HG02938 (cell line): ENCODE measurements around the gene SPEM3.

ENCODE experiments used
- ATAC-seq: cut with Tn5 transposase; IDR thresholded peaks from one replicate; pipeline ENCODE4 v1.9.1; 2021; ENCODE audit warnings: mild to moderate bottlenecking, moderate library complexity; ENCODE audit not compliant: unreplicated experiment

SPEM3 gene

DNA sequence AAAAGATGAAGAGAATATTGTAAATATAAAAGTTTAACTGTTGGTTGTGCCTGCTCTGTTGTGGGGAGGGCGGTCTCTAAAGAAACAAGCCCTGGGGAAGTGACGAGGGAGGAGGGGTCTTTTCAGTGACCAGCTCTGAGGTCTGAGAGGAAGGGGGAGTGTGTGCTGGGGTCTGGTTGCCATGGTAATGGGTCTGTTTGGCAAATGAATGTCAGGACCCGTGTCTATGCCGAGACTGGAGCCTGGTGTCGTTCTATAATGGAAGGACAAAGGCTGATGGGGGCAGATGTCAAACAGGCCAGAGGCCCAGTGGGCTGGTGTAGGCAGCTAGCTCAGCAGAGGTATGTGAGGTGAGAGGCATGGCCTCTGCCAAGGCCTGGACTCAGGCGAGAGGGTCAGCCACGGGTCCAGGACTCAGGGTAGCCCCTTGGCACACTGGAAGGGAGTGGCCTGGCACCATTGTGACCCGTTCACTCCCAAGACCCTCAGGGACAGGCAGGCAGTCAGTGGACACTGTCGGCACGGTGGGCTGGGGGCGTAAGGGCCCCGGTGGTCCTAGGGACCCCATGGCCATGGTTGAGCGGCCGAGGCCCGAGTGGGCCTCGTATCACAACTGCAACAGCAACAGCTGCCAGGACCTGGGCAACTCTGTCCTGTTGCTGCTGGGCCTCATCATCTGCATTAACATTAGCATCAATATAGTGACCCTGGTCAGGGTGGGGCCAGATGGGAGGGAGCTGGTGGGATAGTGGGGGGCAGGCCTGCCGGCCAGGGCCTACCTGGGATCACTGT, 8.6 kb upstream of the SPEM3 start, which contains the start of gene SPEM1:
Gene SPEM1 (plus strand): TSS at position 506 of the 792 bp plus-strand sequence. CDS start 61 bp downstream, at position 567.
- no peak for ATAC-seq

DNA sequence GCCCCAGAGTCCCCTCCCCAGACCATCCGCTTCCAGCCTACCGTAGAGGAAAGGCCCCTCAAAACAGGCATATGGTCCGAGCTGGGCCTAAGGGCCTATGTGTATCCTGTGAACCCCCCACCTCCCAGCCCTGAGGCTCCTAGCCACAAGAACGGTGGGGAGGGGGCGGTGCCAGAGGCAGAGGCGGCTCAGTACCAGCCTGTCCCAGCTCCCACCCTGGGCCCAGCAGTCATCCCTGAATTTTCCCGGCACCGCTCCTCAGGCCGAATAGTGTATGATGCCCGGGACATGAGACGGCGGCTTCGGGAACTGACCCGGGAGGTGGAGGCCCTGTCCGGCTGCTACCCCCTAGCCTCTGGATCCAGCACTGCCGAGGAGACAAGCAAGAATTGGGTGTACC, 7.5 kb upstream of the SPEM3 start:
- no peak for ATAC-seq

DNA sequence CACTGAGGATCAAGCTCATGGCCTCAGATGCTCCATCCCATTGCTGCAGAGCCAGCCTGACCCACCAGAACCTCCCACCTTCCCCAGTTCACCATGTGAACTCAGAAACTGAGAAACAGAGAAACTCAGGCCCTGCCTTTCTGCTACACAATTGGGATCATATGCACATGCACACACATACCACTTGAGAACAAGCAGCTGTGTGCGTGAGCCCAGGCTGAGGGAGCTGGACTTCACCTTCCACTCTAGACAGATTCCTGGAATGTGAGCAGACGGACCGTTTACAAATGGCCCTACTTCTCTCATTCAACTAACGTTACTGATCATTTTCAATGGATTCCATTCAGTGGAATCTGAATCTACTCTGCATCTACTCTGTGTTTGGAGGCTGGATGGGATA, 5.0 kb upstream of the SPEM3 start:
- no peak for ATAC-seq

DNA sequence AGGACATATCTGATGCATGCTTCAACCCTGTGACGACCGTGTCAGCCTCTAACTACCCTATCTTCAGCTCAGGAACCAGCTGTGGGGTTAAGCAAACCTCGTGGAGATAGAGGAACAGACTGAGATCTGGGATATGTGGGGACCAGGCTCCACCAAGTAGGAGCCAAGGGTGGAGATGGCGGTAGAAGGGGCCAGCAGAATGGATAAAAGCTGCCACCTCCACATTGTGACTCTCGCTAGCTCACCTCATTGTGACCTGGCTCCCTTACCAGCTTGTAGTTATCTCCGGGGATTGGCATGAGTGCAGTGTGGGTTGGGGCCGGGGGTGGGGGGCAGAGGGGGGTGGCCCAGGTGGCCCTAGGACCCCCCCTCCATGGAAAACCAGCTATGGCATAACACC, 3.3 kb upstream of the SPEM3 start, which contains the start of gene SPEM2:
Gene SPEM2 (plus strand): TSS at position 301 of the 400 bp plus-strand sequence. CDS start 73 bp downstream, at position 374.
- ATAC-seq = no peak

DNA sequence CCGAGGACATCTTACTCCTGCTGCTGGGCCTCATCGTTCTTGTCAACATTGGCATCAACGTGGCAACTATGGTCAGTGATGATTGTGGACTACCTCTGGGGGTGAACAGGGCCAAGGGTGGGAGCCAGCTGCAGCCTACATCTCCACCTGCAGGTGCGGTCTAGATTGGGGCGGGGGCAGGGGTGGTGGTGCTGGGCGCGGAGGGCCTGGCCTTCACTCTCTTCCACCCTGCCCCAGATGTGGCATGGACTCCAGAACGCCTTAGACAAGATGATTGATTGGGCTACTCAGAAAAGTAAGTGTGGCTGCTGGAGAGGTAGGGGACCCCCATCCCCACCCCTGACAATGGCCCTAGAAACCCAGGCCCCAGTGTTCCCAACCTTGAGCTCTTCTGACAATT, 2.9 kb upstream of the SPEM3 start:
- ATAC-seq = no peak

DNA sequence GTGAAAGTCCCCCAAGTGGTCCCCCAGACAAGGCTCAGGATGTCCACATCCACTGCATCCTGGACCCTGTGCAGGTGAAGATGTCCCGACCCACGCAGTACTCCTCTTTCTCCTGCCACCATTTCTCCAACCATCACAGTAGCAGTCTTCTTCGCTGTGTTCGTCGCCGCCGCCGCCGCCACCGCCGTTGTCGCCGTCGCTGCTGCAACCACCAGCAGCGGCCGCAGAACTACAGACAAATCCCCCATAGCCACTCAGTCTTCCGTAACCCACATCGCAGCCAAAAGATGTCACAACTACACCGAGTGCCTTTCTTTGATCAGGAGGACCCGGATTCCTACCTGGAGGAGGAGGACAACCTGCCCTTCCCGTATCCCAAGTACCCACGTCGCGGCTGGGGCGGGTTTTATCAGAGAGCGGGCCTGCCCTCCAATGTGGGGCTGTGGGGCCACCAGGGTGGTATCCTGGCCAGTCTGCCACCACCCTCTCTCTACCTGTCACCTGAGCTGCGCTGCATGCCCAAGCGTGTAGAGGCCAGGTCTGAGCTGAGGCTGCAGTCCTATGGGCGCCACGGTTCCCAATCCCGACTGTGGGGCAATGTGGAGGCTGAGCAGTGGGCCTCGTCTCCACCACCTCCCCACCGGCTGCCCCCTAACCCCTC, 2.3 kb upstream of the SPEM3 start:
- no peak for ATAC-seq

DNA sequence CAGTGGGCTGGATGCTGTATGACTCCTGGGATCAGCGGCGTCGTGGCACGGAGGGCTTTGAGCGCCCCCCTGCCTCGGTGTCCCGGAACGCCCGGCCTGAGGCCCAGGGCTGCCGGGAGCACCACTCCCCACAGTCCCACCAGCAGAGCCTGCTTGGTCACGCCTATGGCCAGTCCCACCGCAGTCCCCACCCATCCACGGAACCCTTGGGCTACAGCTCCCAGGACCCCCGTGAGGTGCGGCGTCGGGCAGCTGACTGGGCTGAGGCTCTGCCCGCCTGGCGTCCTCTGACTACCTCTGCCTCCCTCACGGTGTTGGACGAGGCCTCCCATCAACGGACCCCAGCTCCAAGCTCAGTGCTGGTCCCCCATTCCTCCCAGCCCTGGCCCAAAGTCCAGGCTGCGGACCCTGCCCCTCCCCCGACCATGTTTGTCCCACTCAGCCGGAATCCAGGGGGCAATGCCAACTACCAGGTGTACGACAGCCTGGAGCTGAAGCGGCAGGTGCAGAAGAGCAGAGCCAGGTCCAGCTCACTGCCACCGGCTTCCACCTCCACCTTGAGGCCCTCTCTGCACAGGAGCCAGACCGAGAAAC, 1.7 kb upstream of the SPEM3 start:
- no peak for ATAC-seq

DNA sequence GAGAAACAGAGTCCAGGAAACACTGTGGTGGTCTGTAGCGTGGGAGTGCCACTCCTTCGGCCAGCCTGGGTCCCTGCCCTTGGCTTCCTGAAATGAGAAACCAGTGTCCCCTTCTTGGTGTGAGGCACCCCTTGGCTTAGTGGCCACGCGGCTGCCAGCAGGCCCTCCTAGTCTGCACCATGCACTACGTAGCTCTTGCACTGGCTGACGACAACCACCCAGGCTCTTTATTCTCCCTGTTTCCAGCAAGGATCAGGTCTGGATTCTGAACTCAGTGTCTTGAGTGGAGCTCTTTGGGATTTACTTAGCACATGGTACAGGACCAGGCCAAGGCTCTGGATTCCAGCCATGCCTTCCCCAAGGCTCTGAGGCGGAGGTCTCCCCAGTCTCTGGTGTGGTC, 1.1 kb upstream of the SPEM3 start:
- ATAC-seq = no peak

DNA sequence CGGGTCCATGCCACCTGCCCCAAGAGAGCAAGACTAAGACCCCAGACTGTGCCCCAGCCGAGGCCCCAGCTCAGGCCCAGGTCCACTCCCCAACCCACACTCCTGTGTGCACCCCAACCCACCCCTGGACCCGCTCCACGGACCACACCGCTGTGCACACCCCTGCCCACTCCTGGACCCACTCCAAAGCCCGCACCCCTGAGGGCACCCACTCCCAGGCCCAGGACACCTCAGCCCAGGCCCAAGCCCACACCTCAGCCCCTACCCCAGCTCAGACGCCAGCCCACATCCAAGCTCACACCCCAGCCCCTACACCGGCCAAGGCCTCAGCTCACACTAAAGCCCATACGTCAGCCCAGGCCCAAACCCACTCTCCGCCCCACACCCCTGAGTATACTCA, 1.1 kb downstream of the SPEM3 start:
- ATAC-seq = no peak

DNA sequence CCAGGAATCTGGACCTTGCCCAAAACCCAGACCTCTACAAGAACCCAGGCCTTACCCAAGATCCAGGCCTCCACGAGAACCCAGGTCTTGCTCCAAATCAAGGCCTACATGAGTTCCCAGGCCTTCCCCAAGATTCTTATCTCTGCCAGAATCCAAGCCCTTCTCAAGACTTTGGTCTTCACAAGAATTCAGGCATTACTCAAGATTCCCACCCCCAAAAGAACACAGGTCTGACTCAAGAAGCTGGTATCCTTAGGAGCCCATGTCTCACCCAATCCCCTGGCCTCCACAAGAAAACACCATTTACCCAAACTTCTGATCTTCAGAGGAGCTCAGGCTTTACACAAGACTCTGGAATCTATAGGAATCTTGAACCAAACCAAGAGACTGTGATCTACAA, 2.6 kb downstream of the SPEM3 start:
- ATAC-seq = no peak

DNA sequence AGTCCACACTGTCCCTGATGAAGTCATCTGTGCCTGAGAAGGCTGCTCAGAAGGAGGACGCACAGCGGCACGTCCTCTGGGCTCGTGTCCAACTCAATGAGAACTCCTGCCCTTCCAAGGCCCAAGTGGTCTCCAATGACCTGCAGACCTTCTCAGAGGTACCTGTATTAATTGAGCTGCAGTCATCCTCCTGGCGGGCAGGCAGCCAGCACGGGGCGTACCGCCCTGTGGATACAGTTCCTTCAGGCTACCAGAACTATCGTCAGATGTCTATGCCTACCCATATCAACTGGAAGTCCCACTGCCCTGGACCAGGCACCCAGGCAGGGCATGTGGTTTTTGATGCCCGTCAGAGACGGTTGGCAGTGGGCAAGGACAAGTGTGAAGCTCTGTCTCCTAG, 3.6 kb downstream of the SPEM3 start:
- no peak for ATAC-seq

DNA sequence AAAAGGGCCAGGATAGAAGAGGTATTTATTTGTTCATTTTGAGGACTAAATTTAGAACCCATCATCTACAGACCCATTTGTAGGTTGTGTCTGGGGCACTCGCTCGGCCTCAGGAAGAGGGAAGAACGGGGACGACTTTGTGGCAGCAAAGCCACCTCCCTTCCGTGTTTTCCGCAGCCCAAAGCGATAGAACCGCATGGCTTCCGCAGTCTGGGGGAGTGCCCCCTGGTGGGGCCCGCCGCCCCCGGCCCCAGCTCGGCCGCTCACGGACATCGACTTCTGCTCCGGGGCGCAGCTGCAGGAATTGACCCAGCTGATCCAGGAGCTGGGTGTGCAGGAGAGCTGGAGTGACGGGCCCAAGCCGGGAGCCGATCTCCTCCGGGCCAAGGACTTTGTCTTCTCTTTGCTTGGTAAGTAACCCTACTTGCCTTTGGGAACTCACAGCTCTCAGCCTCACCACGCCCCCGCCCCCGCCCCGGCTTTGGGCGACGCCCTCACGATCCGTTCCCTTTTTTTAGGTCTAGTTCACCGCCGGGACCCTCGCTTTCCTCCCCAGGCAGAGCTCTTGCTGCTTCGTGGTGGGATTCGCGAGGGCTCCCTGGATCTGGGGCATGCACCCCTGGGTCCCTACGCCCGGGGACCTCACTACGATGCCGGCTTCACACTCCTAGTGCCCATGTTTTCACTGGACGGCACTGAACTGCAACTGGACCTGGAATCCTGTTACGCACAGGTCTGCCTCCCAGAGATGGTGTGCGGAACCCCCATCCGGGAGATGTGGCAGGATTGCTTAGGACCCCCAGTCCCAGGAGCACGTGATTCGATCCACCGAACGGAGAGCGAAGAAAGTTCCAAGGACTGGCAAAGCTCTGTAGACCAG, 7.3 kb downstream of the SPEM3 start:
- ATAC-seq = peak; percentile 17

DNA sequence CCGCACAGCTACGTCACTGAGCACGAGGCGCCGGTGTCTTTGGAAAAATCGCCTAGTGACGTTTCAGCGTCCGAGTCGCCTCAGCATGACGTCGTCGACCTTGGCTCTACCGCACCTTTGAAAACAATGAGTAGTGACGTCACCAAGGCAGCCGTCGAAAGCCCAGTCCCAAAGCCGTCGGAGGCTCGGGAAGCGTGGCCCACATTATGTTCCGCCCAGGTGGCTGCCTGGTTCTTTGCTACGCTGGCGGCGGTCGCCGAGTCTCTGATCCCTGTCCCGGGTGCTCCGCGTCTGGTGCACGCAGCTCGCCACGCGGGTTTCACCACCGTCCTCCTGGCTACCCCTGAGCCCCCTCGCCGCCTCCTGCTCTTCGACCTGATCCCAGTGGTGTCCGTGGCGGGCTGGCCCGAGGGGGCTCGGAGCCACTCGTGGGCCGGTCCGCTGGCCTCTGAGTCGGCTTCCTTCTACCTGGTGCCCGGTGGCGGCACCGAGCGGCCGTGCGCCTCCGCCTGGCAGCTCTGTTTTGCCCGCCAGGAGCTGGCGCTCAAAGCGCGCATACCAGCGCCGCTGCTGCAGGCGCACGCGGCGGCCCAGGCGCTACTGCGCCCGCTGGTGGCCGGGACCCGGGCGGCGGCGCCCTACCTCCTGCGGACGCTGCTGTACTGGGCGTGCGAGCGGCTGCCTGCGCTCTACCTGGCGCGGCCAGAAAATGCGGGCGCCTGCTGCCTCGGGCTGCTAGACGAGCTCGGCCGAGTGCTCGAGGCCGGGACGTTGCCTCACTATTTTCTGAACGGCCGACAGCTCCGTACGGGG, 8.1 kb downstream of the SPEM3 start:
- no peak for ATAC-seq

DNA sequence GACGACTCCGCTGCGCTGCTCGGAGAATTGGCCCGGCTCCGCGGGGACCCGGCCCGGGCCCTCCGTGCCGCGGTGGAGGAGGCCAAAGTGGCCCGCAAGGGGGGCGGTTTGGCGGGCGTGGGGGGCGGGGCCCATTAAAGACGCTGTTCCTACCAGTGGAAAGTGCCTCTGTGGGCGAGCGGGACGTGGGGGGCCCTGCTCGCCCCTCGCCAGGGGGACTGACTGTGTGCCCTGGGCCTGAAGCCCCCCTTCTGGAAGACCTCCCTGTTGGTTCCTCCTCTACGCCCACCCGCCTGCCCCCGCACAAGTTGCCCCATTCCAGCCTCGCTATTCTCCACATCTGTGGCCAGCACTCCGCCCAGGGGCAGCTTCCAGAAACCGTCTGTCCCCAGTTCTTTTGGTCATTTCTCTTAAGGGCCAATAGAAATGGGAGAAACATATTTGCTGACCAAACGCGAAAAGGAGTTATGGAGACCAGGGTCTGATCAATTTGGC, 8.8 kb downstream of the SPEM3 start:
- no peak for ATAC-seq

DNA sequence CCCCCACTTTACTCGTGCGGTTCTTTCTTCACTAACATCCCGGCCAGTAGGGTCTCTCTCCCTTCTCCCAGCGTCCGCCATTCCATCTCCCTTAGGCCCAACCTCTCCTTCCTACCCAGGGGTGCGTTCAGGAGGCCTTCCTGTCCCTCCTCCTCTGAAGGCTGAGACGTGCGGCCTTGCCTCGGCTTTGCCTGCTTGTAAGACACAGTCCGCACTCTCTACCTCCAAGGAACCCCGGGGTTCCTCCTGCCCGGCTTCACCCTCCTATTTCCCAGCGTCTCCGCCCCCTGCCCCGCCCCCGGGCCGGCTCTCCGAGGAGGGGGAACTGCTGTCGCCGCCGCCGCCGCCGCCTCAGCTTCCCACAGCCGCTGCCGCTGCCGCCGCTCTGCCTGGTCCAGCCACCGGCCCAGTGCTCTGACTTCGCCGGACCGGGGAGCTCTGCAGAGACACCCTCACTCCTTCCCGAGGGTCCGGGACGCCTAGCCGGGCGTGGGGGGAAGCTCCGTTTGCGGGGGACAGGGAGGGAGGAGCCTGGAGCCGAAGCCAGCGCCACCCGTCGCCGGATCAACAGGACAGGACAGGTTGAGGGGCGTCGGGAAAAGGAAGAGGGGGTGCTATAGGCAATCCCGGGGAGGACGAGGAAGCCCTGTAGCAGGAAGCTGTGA, 9.4 kb downstream of the SPEM3 start:
- no peak for ATAC-seq

DNA sequence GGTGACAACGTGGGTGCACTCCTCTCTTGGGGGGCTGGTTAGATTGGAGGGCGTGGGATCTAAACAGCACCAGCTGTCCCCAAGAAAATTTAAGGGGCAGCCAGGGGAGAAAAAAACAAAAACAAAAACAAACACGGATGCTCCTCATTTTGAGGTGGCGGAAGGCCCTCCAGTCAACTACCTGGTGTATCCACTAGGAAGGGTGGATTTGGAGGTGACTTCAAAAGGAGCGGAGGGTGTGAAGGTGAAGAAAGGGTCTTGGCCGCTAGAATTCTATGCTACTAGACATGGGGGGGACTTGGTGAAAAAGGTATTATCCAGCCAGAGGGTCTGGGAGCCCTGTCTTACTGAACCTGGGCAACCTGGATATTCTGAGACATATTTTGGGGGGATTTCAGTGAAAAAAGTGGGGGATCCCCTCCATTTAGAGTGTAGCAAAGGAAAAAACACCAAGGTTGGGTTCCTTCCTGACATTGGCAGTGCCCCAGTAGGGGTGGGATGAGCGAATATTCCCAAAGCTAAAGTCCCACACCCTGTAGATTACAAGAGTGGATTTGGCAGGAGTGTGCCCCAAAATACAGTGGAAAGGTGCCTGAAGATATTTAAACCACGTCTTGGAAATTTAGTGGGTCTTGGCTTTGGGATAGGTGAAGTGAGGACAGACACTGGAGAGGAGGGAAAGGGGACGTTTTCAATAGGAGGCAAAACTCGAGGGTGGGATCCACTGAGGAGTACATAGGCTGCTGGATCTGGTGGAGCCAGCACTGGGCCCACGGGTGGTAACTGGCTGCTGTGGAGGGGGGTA, 10.2 kb downstream of the SPEM3 start:
- ATAC-seq = no peak

DNA sequence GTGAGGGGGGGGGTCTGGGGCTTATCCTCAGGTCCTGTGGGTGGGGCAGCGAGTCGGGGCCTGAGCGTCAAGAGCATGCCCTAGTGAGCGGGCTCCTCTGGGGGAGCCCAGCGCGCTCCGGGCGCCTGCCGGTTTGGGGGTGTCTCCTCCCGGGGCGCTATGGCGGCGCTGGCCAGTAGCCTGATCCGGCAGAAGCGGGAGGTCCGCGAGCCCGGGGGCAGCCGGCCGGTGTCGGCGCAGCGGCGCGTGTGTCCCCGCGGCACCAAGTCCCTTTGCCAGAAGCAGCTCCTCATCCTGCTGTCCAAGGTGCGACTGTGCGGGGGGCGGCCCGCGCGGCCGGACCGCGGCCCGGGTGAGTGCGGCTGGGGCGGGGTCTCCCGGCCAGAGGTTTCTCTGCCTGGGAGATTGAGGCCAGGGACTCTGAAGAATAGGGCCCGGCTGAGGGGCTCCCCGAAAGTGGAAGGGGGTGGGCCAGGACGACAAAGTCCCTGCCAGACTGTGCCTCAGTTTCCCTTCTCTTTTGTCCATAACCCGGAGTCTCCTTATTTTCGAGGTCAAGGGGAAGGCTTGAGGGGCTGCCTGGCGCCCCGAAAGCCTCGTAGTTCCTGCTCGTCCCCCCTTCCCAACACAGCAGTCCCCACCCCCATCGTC, 10.9 kb downstream of the SPEM3 start, which contains the start of gene FGF11:
Gene FGF11 (plus strand): TSS at position 51 of the 651 bp plus-strand sequence. CDS start 109 bp downstream, at position 160.
- no peak for ATAC-seq
